ENCODE measurements around the gene TMEM132A. TPM values are rescaled to one million over a fixed set of nuclear protein-coding genes. Genes with fewer than 3 reads are reported as not detected.

The TMEM132A gene
- total and polyA plus RNA-seq, 2 of the 13 experiments (the other 11 are each of a cell fraction or from before 2014, with no cell fraction given) = 11.1 to 32.9 TPM

DNA sequence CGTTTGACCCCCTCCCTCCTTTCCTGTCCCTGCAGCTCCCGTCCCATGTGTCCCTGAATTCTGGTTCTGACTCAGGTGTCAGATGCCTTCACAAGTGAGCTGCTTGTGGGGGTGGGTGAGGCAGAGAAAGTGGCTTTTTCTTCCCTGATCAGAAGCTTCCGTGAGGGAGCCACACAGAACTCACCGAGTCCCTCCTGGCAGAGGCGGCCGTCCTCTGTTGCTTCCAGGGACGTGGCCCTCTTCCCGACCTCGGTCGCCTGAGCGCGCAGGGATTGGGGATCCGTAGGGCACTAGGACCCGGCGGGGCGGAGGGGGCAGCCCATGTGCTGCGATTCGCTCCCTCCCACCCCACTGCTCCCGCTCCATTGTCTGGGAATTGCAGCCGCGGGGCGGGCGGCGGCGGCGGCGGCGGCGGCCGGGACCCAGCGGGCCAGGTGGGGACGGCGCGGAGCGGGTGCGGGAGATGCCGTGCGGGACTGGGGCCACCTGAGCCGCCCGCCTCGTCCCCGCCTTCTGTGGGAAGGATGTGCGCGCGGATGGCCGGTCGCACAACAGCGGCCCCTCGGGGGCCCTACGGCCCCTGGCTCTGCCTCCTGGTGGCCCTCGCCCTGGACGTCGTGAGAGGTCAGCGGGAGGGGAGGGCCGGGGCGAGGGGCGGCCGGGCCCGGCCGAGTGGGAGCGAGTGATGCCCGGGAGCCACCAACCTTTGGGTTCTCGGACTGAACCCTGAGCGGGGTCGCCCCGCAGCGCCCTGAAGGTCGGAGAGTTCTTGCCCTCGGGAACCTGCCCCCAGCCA, at the start of gene TMEM132A (continued):
- TF ChIP-seq, protein P1, sequence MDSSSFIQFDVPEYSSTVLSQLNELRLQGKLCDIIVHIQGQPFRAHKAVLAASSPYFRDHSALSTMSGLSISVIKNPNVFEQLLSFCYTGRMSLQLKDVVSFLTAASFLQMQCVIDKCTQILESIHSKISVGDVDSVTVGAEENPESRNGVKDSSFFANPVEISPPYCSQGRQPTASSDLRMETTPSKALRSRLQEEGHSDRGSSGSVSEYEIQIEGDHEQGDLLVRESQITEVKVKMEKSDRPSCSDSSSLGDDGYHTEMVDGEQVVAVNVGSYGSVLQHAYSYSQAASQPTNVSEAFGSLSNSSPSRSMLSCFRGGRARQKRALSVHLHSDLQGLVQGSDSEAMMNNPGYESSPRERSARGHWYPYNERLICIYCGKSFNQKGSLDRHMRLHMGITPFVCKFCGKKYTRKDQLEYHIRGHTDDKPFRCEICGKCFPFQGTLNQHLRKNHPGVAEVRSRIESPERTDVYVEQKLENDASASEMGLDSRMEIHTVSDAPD (CRISPR knock-in tag; IDR thresholded peaks at IDR 0.05) = no peak
- TF ChIP-seq ZNF329 (CRISPR knock-in tag; IDR thresholded peaks at IDR 0.05; ENCODE audit: low read depth) (no peak), ZNF546 (CRISPR knock-in tag; conservative IDR thresholded peaks at IDR 0.05) (0 out of 2 replicates have a peak, but pooled peaks have one; percentile 45), FLYWCH1 (CRISPR knock-in tag; IDR thresholded peaks at IDR 0.05) (no peak), MZF1 (CRISPR knock-in tag; IDR thresholded peaks at IDR 0.05; ENCODE audit: borderline replicate concordance) (no peak), DNMT3B (CRISPR knock-in tag; conservative IDR thresholded peaks at IDR 0.05) (no peak), MXD4 (CRISPR knock-in tag; IDR thresholded peaks at IDR 0.05) (peak; percentile 78; the same call in 1 of the 2 replicates), MAFK (conservative IDR thresholded peaks at IDR 0.05 in 1 of 2, IDR thresholded peaks at IDR 0.05 in 1 of 2; ENCODE audit: low read length in 2 of 2) (no peak), ZNF781 (CRISPR knock-in tag; IDR thresholded peaks at IDR 0.05; ENCODE audit: borderline replicate concordance, not compliant biosample characterization) (no peak), SNRNP70 (IDR thresholded peaks at IDR 0.05; ENCODE audit: low read depth, low read length) (no peak), RARA (CRISPR knock-in tag; IDR thresholded peaks at IDR 0.05) (peak; percentile 35), ZNF124 (CRISPR knock-in tag; IDR thresholded peaks at IDR 0.05) (peak; percentile 69; the same call in 1 of the 2 replicates), SRSF9 (IDR thresholded peaks at IDR 0.05; ENCODE audit: borderline replicate concordance, insufficient read depth, low read depth, low read length, poor library complexity, severe bottlenecking) (no peak)
- TF ChIP-seq, protein P2, sequence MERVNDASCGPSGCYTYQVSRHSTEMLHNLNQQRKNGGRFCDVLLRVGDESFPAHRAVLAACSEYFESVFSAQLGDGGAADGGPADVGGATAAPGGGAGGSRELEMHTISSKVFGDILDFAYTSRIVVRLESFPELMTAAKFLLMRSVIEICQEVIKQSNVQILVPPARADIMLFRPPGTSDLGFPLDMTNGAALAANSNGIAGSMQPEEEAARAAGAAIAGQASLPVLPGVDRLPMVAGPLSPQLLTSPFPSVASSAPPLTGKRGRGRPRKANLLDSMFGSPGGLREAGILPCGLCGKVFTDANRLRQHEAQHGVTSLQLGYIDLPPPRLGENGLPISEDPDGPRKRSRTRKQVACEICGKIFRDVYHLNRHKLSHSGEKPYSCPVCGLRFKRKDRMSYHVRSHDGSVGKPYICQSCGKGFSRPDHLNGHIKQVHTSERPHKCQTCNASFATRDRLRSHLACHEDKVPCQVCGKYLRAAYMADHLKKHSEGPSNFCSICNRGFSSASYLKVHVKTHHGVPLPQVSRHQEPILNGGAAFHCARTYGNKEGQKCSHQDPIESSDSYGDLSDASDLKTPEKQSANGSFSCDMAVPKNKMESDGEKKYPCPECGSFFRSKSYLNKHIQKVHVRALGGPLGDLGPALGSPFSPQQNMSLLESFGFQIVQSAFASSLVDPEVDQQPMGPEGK (CRISPR knock-in tag; IDR thresholded peaks at IDR 0.05) = peak; percentile 94
- TF ChIP-seq, protein P3, sequence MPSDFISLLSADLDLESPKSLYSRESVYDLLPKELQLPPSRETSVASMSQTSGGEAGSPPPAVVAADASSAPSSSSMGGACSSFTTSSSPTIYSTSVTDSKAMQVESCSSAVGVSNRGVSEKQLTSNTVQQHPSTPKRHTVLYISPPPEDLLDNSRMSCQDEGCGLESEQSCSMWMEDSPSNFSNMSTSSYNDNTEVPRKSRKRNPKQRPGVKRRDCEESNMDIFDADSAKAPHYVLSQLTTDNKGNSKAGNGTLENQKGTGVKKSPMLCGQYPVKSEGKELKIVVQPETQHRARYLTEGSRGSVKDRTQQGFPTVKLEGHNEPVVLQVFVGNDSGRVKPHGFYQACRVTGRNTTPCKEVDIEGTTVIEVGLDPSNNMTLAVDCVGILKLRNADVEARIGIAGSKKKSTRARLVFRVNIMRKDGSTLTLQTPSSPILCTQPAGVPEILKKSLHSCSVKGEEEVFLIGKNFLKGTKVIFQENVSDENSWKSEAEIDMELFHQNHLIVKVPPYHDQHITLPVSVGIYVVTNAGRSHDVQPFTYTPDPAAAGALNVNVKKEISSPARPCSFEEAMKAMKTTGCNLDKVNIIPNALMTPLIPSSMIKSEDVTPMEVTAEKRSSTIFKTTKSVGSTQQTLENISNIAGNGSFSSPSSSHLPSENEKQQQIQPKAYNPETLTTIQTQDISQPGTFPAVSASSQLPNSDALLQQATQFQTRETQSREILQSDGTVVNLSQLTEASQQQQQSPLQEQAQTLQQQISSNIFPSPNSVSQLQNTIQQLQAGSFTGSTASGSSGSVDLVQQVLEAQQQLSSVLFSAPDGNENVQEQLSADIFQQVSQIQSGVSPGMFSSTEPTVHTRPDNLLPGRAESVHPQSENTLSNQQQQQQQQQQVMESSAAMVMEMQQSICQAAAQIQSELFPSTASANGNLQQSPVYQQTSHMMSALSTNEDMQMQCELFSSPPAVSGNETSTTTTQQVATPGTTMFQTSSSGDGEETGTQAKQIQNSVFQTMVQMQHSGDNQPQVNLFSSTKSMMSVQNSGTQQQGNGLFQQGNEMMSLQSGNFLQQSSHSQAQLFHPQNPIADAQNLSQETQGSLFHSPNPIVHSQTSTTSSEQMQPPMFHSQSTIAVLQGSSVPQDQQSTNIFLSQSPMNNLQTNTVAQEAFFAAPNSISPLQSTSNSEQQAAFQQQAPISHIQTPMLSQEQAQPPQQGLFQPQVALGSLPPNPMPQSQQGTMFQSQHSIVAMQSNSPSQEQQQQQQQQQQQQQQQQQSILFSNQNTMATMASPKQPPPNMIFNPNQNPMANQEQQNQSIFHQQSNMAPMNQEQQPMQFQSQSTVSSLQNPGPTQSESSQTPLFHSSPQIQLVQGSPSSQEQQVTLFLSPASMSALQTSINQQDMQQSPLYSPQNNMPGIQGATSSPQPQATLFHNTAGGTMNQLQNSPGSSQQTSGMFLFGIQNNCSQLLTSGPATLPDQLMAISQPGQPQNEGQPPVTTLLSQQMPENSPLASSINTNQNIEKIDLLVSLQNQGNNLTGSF (CRISPR knock-in tag; IDR thresholded peaks at IDR 0.05) = no peak
- TF ChIP-seq, protein P4, sequence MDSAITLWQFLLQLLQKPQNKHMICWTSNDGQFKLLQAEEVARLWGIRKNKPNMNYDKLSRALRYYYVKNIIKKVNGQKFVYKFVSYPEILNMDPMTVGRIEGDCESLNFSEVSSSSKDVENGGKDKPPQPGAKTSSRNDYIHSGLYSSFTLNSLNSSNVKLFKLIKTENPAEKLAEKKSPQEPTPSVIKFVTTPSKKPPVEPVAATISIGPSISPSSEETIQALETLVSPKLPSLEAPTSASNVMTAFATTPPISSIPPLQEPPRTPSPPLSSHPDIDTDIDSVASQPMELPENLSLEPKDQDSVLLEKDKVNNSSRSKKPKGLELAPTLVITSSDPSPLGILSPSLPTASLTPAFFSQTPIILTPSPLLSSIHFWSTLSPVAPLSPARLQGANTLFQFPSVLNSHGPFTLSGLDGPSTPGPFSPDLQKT (CRISPR knock-in tag; IDR thresholded peaks at IDR 0.05; ENCODE audit: borderline replicate concordance) = no peak
- TF ChIP-seq, protein P5, sequence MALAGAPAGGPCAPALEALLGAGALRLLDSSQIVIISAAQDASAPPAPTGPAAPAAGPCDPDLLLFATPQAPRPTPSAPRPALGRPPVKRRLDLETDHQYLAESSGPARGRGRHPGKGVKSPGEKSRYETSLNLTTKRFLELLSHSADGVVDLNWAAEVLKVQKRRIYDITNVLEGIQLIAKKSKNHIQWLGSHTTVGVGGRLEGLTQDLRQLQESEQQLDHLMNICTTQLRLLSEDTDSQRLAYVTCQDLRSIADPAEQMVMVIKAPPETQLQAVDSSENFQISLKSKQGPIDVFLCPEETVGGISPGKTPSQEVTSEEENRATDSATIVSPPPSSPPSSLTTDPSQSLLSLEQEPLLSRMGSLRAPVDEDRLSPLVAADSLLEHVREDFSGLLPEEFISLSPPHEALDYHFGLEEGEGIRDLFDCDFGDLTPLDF (CRISPR knock-in tag; IDR thresholded peaks at IDR 0.05) = no peak
